IPS-15b (cell line): ENCODE data around the gene C1QTNF7.

Experiments
- H3K27me3 ChIP-seq: one replicate; pipeline ENCODE4 v1.6.1; 2013; ENCODE audit warnings: low read length; ENCODE audit not compliant: control insufficient read depth, insufficient read depth
- H3K36me3 ChIP-seq: one replicate; pipeline ENCODE4 v1.6.1; 2013; ENCODE audit warnings: low read length; ENCODE audit not compliant: control insufficient read depth, insufficient read depth
- H3K4me1 ChIP-seq: one replicate; pipeline ENCODE4 v1.6.1; 2013; ENCODE audit warnings: mild to moderate bottlenecking, low read length; ENCODE audit not compliant: control insufficient read depth, insufficient read depth
- H3K4me3 ChIP-seq: one replicate; pipeline ENCODE4 v1.5.1; 2013; ENCODE audit warnings: low read depth, low read length
- H3K9ac ChIP-seq: one replicate; pipeline ENCODE4 v1.6.1; 2013; ENCODE audit warnings: low read depth, mild to moderate bottlenecking, low read length
- H3K9me3 ChIP-seq: one replicate; pipeline ENCODE4 v1.6.1; 2013; ENCODE audit warnings: mild to moderate bottlenecking, low read length; ENCODE audit not compliant: control insufficient read depth, insufficient read depth

Gene C1QTNF7

DNA sequence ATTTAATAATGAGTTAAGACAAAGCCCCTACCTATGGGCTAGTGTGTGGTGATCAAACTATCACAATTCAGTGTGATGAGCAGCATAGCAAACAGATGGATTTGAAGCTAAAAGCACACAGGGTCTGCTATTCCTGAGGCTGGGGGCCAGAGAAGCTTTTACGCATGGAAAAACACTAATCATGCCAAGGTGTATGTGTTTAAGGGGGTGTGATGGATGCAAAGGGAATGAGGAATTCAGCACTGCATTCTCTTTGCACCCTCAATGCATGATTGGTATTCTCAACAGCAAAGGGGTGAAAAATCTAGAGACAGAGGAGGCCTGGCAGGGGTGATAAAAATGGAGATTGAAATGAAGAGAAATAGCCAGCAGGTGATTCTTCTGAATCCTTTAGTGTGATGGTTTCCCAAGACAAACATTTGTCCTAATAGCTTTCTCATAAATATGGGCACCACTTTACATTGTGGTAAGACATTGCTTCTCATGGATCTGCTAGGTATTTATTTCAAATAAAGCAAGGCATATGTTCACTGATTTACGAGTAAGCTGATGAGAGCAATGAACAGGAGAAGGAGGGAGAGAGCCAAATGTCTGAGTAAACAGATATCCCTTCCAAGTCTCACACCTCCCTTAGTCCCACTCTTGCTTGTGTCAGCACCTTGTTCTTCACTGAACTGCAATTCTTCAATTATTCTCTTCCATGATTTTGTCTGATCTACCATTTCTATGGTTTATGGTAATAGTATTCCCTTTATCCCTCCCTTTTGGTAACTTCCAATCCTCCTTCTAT lies 15.7 kb downstream of the C1QTNF7 start:
- Histone ChIP-seq H3K9ac (no peak overlapping the region), H3K36me3 (no peaks in the 10 kb centered on the region), H3K27me3 (no peaks in the 10 kb centered on the region), H3K9me3 (no peaks in the 10 kb centered on the region), H3K4me1 (no peaks in the 10 kb centered on the region), H3K4me3 (no peak overlapping the region)

DNA sequence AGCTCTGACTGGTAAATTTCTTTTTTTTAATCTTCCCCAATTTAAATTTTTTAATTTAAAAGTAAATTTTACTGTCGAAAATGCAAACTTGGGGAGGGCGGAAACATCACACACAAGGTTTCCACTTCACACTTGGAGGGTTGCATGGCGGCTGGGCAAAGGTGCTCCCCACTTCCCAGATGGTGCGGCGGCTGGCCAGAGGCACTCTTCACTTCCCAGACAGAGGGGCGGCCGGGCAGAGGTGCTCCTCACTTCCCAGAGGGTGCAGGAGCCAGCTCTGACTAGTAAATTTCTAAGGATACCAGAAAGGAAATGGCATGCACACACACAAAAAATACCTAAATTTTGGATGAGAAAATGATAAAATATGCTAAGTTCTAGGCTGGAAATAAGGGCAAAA lies 16.4 kb downstream of the C1QTNF7 start:
- no peaks in the 10 kb centered on the region for H3K36me3 ChIP-seq
- no peaks in the 10 kb centered on the region for H3K27me3 ChIP-seq
- H3K4me3 ChIP-seq, result no peak overlapping the region
- no peak overlapping the region for H3K9ac ChIP-seq
- no peaks in the 10 kb centered on the region for H3K9me3 ChIP-seq
- H3K4me1 ChIP-seq, result no peaks in the 10 kb centered on the region

DNA sequence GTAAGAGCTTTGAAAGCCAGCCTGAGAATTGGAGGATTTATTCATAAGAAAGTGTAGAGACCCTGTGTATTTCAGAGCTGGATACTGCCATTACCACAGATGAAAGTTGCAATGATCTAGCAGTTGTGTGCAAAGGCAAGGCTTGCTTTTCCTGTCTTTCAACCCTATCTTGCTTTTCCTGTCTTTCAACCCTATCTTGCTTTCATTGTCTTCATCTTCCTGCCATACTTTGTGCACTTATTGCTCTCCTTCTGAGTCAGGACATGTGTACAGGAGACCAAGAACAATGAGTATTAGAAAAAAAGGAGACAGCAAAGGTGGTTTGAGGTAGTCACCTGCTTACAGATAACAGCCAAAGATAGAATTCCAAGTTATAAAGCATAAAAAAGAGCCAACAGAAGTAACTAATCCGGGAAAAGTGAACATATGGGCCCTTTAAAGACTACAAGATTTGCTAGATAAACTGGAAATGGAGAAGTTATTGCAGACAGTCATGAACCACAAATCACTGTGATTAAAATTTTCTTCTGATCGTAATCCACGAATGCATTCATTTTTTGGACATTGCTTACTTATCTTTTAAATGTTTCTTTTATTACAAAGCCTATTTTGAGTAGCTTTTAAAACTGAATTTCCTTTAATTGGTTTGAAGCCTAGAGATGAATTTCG lies 17.2 kb downstream of the C1QTNF7 start:
- Histone ChIP-seq H3K9me3 (no peaks in the 10 kb centered on the region), H3K4me3 (no peak overlapping the region), H3K9ac (no peak overlapping the region), H3K27me3 (no peaks in the 10 kb centered on the region), H3K4me1 (no peaks in the 10 kb centered on the region), H3K36me3 (no peaks in the 10 kb centered on the region)

DNA sequence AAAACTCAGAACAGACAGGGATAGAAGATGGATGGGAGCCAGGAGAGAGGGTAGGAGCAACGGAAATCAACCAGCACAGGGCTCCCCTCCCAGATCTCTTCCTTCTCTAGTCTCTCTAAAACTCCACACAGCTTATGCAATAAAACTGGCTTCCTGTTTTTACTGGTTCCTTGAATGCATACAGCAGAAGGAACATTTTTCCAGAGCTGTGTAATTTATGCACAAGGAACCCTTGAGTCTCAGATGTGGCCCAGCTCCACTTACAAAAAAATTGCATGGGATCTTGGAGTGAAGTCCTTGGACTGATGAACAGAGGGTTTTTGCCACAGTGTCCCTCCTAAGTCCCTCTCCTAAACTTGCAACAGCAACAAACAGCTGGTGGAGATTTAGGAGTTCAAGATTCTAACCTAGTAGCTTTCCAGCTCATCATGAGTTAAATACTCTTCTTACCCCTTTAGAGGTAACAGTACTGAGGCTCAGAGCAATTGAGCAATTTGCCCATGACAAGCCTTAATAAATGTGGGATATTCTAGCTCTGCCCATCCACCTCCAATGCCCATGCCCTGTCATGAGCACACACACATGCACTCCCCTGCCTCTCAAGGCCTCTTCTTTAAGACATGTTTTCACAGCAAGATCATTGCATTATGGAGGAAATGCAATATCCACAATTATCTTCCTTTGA lies 23.5 kb downstream of the C1QTNF7 start:
- Histone ChIP-seq H3K4me1 (no peaks in the 10 kb centered on the region), H3K27me3 (no peaks in the 10 kb centered on the region), H3K4me3 (no peak overlapping the region), H3K36me3 (no peaks in the 10 kb centered on the region), H3K9ac (no peak overlapping the region), H3K9me3 (no peaks in the 10 kb centered on the region)

DNA sequence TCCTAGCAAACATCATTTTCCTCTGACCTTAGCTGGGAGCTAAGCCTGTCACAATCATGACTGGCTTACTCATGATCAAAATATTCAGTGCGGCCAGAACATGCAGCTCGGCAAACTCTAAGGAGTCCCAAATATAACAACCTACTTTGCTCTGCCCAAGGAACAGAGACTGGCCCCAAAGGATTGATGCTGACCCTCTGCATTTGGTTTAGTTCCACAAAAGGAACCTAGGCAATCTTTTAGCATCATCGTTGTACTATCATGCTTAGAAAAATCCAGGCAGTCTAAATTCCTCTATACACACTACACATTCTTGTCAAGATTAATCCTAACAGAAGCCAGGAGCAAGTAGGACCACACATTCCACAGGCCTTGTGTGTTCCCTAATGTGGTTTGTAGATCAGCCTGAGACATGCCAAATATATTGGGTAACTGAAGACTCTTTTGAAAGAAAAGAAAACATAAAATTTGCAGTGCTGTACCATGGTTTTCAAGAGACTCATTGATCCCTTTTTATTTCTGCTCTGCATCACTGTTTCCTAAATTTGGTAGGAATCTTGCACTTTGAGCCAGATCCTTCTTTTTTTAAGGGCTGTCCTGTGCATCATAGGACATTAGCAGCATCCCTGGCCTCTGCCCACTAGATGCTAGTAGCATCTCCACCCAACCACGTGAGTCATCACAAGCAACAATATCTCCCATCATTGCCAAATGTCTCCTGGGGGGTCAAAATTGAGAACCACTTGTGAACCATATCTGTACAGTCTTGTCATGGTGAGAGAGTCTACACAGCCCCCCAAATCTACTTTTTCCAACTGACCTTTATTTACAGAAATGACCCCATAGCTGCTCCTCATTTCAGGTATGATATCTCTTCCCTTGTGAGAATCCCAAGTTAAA lies 24.3 kb downstream of the C1QTNF7 start:
- no peak overlapping the region for H3K9ac ChIP-seq
- H3K4me3 ChIP-seq, result no peak overlapping the region
- no peaks in the 10 kb centered on the region for H3K4me1 ChIP-seq
- no peaks in the 10 kb centered on the region for H3K36me3 ChIP-seq
- H3K27me3 ChIP-seq, result no peaks in the 10 kb centered on the region
- no peaks in the 10 kb centered on the region for H3K9me3 ChIP-seq

DNA sequence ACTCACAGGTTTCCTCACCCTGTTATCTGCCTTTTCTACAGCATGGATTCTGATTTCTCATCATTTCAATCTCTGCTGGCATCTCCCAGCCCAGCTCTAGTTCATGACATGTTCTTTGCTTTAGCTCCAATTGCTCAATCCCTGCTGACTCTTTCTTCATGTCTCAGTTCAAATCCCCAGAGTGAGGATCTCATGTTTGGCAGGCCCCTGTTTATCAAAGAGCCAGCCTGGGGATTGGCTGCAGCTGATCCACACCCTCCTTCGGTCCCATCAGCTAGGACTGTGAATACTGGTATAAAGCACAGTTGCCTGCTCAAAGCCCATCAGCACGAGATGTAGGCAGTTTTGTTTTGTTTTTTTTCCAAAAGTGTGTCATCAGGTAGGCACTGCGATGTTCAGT lies 27.5 kb downstream of the C1QTNF7 start:
- H3K4me3 ChIP-seq, result no peak overlapping the region
- no peaks in the 10 kb centered on the region for H3K4me1 ChIP-seq
- H3K9me3 ChIP-seq, result no peaks in the 10 kb centered on the region
- H3K36me3 ChIP-seq, result no peaks in the 10 kb centered on the region
- no peaks in the 10 kb centered on the region for H3K27me3 ChIP-seq
- no peak overlapping the region for H3K9ac ChIP-seq

DNA sequence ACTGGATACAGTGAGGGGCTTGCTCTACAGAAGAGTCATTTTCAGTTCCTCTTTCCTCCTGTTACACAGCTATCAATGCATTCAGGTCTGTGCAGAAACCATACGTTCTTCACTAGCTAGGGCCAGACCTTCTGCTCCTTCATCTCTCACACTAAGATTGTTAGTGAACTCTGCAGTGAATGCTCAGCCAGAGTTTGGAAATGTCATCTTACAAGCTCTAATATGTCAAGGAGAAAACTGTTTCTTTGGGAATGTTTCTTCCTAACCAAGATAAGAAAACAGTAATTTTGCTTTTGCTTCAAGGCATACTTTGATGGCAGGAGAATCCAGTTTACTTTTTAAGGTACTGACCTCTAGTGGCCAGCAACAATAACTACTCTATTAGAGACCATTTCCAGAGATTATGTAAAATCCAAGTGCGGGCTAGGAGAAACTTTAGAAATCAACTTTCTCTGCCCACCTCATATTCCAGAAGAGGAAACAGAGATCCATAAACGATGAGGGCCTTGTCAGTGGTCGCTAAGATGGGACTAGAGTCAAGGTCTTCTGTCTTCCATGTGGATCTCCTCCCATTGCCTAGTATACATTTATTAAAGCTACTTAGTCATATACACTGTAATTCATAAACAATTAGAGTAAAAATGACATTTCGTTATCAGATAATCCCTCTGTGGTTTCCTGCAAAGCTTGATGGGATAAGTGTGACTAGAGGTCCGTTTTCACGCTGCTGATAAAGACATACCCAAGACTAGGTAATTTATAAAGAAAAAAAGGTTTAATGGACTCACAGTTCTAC lies 29.8 kb downstream of the C1QTNF7 start:
- no peak overlapping the region for H3K9ac ChIP-seq
- H3K9me3 ChIP-seq, result no peaks in the 10 kb centered on the region
- H3K4me1 ChIP-seq, result no peaks in the 10 kb centered on the region
- no peaks in the 10 kb centered on the region for H3K36me3 ChIP-seq
- H3K4me3 ChIP-seq, result no peak overlapping the region
- H3K27me3 ChIP-seq, result no peaks in the 10 kb centered on the region

DNA sequence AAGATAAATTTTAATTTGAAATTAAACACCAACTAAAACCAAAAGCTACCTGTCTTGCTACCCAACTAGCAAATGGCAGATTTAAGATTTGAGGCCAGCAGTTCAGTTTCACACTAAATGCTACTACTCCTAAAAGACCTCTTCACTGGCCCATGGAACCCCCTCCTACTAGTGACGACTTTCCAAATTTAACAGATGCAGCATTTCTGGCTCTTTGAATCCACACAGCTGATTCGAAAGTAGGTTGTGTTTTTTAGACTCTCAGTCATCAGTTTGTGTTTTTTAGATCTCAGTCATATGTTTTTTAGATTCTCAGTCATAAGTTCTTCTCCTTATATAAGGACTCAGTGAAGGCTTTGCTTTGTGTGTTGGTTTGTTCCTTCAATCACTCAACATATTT lies 30.8 kb downstream of the C1QTNF7 start:
- Histone ChIP-seq H3K4me3 (no peak overlapping the region), H3K36me3 (no peaks in the 10 kb centered on the region), H3K9me3 (no peaks in the 10 kb centered on the region), H3K27me3 (no peaks in the 10 kb centered on the region), H3K4me1 (no peaks in the 10 kb centered on the region), H3K9ac (no peak overlapping the region)

DNA sequence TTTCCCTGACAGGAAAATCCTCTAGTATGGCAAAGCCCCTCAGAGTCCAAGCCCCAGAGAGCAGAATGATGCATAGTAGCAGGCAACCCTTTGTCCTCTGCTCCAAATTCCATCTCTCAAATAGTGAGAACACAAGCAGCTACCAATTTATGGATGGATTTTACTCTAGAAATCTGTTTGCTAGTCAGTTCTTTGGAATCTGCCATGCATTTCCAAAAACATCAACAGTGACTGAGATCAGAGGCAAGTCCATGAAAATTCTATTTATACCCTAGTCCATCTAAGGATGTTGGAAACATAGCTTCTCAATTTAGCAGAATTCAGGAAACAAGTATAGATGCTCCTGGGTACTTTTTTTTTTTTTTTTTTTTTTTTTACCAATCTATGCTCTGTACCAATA lies 31.9 kb downstream of the C1QTNF7 start:
- Histone ChIP-seq H3K4me1 (no peaks in the 10 kb centered on the region), H3K36me3 (no peaks in the 10 kb centered on the region), H3K9me3 (no peaks in the 10 kb centered on the region), H3K4me3 (no peak overlapping the region), H3K9ac (no peak overlapping the region), H3K27me3 (no peaks in the 10 kb centered on the region)

DNA sequence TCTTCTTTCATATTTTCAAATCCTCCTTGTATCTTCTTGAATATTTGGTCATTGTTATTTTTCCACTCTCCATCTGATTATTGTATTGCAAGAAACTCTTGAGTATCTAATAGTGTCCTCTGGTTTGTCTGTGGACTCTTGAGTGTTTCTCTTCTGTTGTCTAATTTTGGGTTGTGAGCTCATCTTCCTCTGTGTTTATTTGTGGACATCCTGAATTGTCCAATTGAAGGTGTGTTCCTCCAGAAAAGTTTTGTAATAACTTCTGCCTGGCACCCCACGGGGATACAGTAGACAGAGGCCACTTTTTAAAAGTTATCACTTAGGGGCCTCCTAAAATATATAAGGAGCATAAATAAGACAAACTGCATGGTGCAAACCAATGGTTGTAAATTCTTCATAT lies 38.8 kb downstream of the C1QTNF7 start:
- no peak overlapping the region for H3K9ac ChIP-seq
- peaks cover 2% of the 10 kb centered on the region for H3K4me1 ChIP-seq
- H3K27me3 ChIP-seq, result no peaks in the 10 kb centered on the region
- no peak overlapping the region for H3K4me3 ChIP-seq
- H3K9me3 ChIP-seq, result no peaks in the 10 kb centered on the region
- no peaks in the 10 kb centered on the region for H3K36me3 ChIP-seq
